H9 (cell line): ENCODE measurements around the gene DIP2C. TPM values are rescaled to one million over a fixed set of nuclear protein-coding genes. Genes with fewer than 3 reads are reported as not detected.

Experiments used
- DNase-seq: peaks from one replicate; pipeline ENCODE4 v3.0.0-alpha.2; 2017
- H2AFZ ChIP-seq: one replicate; pipeline ENCODE4 v1.6.1; 2013; ENCODE audit warnings: mild to moderate bottlenecking, low read length, control low read depth, moderate library complexity
- H2AK5ac ChIP-seq: 2 replicates; pipeline ENCODE4 v1.6.1; 2013; ENCODE audit warnings: low read length, control low read depth, mixed read lengths; ENCODE audit not compliant: insufficient read length
- H2BK120ac ChIP-seq: one replicate; pipeline ENCODE4 v1.6.1; 2013; ENCODE audit warnings: low read depth, mild to moderate bottlenecking, low read length, control low read depth, inconsistent platforms; ENCODE audit not compliant: poor library complexity, severe bottlenecking
- H2BK12ac ChIP-seq: 2 replicates; pipeline ENCODE4 v1.6.1; 2013; ENCODE audit warnings: low read length, control low read depth, mixed read lengths, low read depth; ENCODE audit not compliant: insufficient read length
- H2BK15ac ChIP-seq: 2 replicates; pipeline ENCODE4 v1.6.1; 2013; ENCODE audit warnings: low read depth, low read length, control low read depth
- H2BK20ac ChIP-seq: one replicate; pipeline ENCODE4 v1.6.1; 2013; ENCODE audit warnings: low read depth, mild to moderate bottlenecking, low read length, control low read depth, inconsistent platforms; ENCODE audit not compliant: poor library complexity, severe bottlenecking
- H2BK5ac ChIP-seq: 2 replicates; pipeline ENCODE4 v1.6.1; 2013; ENCODE audit warnings: low read length, control low read depth, mixed read lengths; ENCODE audit not compliant: insufficient read length
- H3K14ac ChIP-seq: 2 replicates; pipeline ENCODE4 v1.6.1; 2013; ENCODE audit warnings: low read length, control low read depth; ENCODE audit not compliant: insufficient read depth
- H3K18ac ChIP-seq: 2 replicates; pipeline ENCODE4 v1.6.1; 2013; ENCODE audit warnings: low read depth, mild to moderate bottlenecking, mixed read lengths, low read length, control low read depth; ENCODE audit not compliant: insufficient read length
- H3K23ac ChIP-seq: 2 replicates; pipeline ENCODE4 v1.6.1; 2013; ENCODE audit warnings: low read length, control low read depth, mixed read lengths, low read depth; ENCODE audit not compliant: insufficient read length
- H3K23me2 ChIP-seq: 2 replicates; pipeline ENCODE4 v1.6.1; 2013; ENCODE audit warnings: low read depth, mild to moderate bottlenecking, mixed read lengths, low read length, control low read depth; ENCODE audit not compliant: insufficient read length, poor library complexity, severe bottlenecking
- H3K27ac ChIP-seq: 2 replicates; pipeline ENCODE4 v1.5.1; 2013; ENCODE audit warnings: low read length, control low read depth, mixed read lengths, low read depth; ENCODE audit not compliant: insufficient read length
- H3K27me3 ChIP-seq: 2 replicates; pipeline ENCODE4 v1.6.1; 2013; ENCODE audit warnings: low read length, control low read depth, inconsistent platforms; ENCODE audit not compliant: insufficient read depth
- H3K4ac ChIP-seq: 2 replicates; pipeline ENCODE4 v1.6.1; 2013; ENCODE audit warnings: low read depth, mild to moderate bottlenecking, control low read depth, inconsistent platforms, low read length, moderate library complexity
- H3K4me1 ChIP-seq: 2 replicates; pipeline ENCODE4 v1.6.1; 2013; ENCODE audit warnings: low read length, control low read depth, inconsistent platforms; ENCODE audit not compliant: insufficient read depth
- H3K4me2 ChIP-seq: 2 replicates; pipeline ENCODE4 v1.6.1; 2013; ENCODE audit warnings: low read length, control low read depth, mixed read lengths; ENCODE audit not compliant: insufficient read length, insufficient read depth
- H3K56ac ChIP-seq: 2 replicates; pipeline ENCODE4 v1.6.1; 2013; ENCODE audit warnings: low read depth, mild to moderate bottlenecking, mixed read lengths, low read length, control low read depth; ENCODE audit not compliant: insufficient read length
- H3K79me1 ChIP-seq: 2 replicates; pipeline ENCODE4 v1.6.1; 2013; ENCODE audit warnings: low read depth, mild to moderate bottlenecking, moderate library complexity, low read length, control low read depth, inconsistent platforms; ENCODE audit not compliant: insufficient read depth, poor library complexity, severe bottlenecking
- H3K79me2 ChIP-seq: 2 replicates; pipeline ENCODE4 v1.6.1; 2013; ENCODE audit warnings: low read length, control low read depth, inconsistent platforms; ENCODE audit not compliant: insufficient read depth
- H3K9ac ChIP-seq: 2 replicates; pipeline ENCODE4 v1.6.1; 2013; ENCODE audit warnings: low read length, control low read depth, mixed read lengths; ENCODE audit not compliant: insufficient read length; ENCODE audit errors: extremely low read depth
- H3K9me3 ChIP-seq: one replicate; pipeline ENCODE4 v1.6.1; 2013; ENCODE audit warnings: low read depth, low read length, inconsistent platforms; ENCODE audit not compliant: control insufficient read depth
- H3T11ph ChIP-seq: one replicate; pipeline ENCODE4 v1.6.1; 2013; ENCODE audit warnings: mild to moderate bottlenecking, low read length, control low read depth, inconsistent platforms
- H4K20me1 ChIP-seq: one replicate; pipeline ENCODE4 v1.6.1; 2013; ENCODE audit not compliant: control insufficient read depth, insufficient read length, insufficient read depth
- H4K5ac ChIP-seq: 2 replicates; pipeline ENCODE4 v1.6.1; 2013; ENCODE audit warnings: low read depth, mild to moderate bottlenecking, mixed read lengths, low read length, control low read depth; ENCODE audit not compliant: insufficient read length
- H4K8ac ChIP-seq: replicated peaks from 2 replicates; pipeline ENCODE4 v1.6.1; 2013; ENCODE audit warnings: low read length, control low read depth, mixed read lengths, low read depth; ENCODE audit not compliant: insufficient read length
- H4K91ac ChIP-seq: 2 replicates; pipeline ENCODE4 v1.6.1; 2013; ENCODE audit warnings: low read depth, mild to moderate bottlenecking, moderate library complexity, mixed read lengths, low read length, control low read depth; ENCODE audit not compliant: insufficient read length
- H3K27ac Mint-ChIP-seq, 3 experiments: 2 replicates in 2 of 3; 3 replicates in 1 of 3; pipeline ENCODE4 v1.8.0; 2020 to 2021; ENCODE audit warnings: mixed read lengths in 3 of 3, mild to moderate bottlenecking in 1 of 3, moderate library complexity in 1 of 3
- H3K27me3 Mint-ChIP-seq: 2 replicates; pipeline ENCODE4 v1.8.0; 2021; ENCODE audit warnings: low read depth, mild to moderate bottlenecking, moderate library complexity, mixed read lengths
- H3K36me3 Mint-ChIP-seq, 3 experiments: 2 replicates in 2 of 3; 3 replicates in 1 of 3; pipeline ENCODE4 v1.8.0; 2020 to 2021; ENCODE audit warnings: low read depth in 3 of 3, mixed read lengths in 3 of 3; ENCODE audit not compliant: insufficient read depth in 1 of 3
- H3K4me1 Mint-ChIP-seq, 2 experiments: 2 replicates each; pipeline ENCODE4 v1.8.0; 2020; ENCODE audit warnings: mixed read lengths in 2 of 2
- H3K4me3 Mint-ChIP-seq, 2 experiments: 2 replicates in 1 of 2; 3 replicates in 1 of 2; pipeline ENCODE4 v1.8.0; 2020 to 2021; ENCODE audit warnings: mild to moderate bottlenecking in 2 of 2, mixed read lengths in 2 of 2, moderate library complexity in 1 of 2
- H3K9me3 Mint-ChIP-seq, 2 experiments: 2 replicates in 1 of 2; 3 replicates in 1 of 2; pipeline ENCODE4 v1.8.0; 2020; ENCODE audit warnings: mild to moderate bottlenecking in 2 of 2, mixed read lengths in 2 of 2, moderate library complexity in 1 of 2
- WGBS: extraction: QIAGEN DNeasy Blood & Tissue Kit; methylation state at CpG from one replicate; pipeline ENCODE4 v1.1.7; 2013; ENCODE audit warnings: missing lambda C conversion rate, low lambda C conversion rate, mixed read lengths; ENCODE audit not compliant: insufficient read length; ENCODE audit errors: extremely low coverage; 5-methylcytosine and 5-hydroxymethylcytosine counted together
- total RNA-seq: library from RNA; stranded (reverse); gene quantifications from 2 replicates; pipeline ENCODE4 v1.2.1, GENCODE V29; 2021
- TF ChIP-seq, protein P1 (sequence below): fragments of 200-600 bp; sonication (generic); conservative IDR thresholded peaks from 3 replicates; pipeline ENCODE4 v1.8.0; 2021; ENCODE audit warnings: antibody characterized with exemption, mild to moderate bottlenecking

DIP2C gene
- total RNA-seq, 1 experiment from 2014 or later, result 7.9 TPM

DNA sequence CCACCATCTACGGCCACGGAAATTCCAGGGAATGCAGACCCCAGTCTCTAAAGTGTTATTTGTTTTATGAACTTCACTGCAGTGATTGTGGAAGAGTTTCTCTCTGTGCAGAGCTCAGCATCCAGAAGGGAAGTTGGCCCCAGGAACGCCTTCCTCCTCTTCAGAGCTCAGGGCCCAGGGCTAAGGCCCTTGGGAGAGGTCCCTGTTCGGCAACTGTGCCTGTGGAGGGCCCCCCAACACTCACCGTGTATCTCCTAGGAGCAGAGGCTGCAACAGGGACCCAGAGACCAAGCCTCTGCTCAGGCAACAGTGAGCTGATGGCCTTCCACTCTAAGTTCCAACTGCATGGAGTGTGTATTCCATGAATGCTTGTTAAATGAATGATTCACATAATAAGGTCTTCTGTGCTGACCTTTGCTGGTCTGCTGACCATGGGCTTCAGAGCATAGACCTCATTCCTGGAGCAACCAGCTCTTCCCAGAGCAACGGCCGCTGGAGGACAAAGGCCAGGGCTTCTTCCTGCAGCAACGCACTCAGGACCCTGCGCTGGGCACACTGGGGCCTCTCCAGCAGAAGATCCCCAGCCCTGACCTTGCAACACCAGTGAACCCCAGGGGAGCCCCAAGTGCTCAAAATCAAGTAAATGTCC, 7.7 kb downstream of the DIP2C start:
- Histone ChIP-seq H3K56ac (no peak overlapping the region), H3K4me1 (no peaks in the 10 kb centered on the region), H3T11ph (no peak overlapping the region), H2AK5ac (no peak overlapping the region), H4K8ac (no peak overlapping the region), H2BK15ac (no peak overlapping the region), H3K9me3 (no peaks in the 10 kb centered on the region), H3K14ac (no peak overlapping the region), H4K5ac (no peak overlapping the region), H2BK5ac (no peak overlapping the region), H3K79me2 (no peaks in the 10 kb centered on the region), H3K4me2 (no peak overlapping the region), H3K79me1 (peaks cover 4% of the 10 kb centered on the region), H3K9ac (no peak overlapping the region), H2BK120ac (no peak overlapping the region), H3K23ac (no peak overlapping the region), H3K27me3 (no peaks in the 10 kb centered on the region), H2AFZ (no peak overlapping the region), H3K4ac (no peak overlapping the region), H3K18ac (no peak overlapping the region), H3K23me2 (no peaks in the 10 kb centered on the region), H4K91ac (no peak overlapping the region), H4K20me1 (no peaks in the 10 kb centered on the region), H2BK20ac (no peak overlapping the region), H3K27ac (no peak overlapping the region), H2BK12ac (no peak overlapping the region)
- H3K36me3 Mint-ChIP-seq, result peaks cover 0 to 6% (median 0%) of the 10 kb centered on the region in 3 experiments; a peak in 2 of 7 replicates
- WGBS, result no CpG with 5 or more reads among the region's 9 CpGs
- H3K4me1 Mint-ChIP-seq, result peaks cover 4 to 8% of the 10 kb centered on the region in 2 experiments; a peak in 2 of 4 replicates
- no peak overlapping the region for H3K27ac Mint-ChIP-seq
- no peak for DNase-seq
- TF ChIP-seq, protein P1, sequence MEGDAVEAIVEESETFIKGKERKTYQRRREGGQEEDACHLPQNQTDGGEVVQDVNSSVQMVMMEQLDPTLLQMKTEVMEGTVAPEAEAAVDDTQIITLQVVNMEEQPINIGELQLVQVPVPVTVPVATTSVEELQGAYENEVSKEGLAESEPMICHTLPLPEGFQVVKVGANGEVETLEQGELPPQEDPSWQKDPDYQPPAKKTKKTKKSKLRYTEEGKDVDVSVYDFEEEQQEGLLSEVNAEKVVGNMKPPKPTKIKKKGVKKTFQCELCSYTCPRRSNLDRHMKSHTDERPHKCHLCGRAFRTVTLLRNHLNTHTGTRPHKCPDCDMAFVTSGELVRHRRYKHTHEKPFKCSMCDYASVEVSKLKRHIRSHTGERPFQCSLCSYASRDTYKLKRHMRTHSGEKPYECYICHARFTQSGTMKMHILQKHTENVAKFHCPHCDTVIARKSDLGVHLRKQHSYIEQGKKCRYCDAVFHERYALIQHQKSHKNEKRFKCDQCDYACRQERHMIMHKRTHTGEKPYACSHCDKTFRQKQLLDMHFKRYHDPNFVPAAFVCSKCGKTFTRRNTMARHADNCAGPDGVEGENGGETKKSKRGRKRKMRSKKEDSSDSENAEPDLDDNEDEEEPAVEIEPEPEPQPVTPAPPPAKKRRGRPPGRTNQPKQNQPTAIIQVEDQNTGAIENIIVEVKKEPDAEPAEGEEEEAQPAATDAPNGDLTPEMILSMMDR, result no peak
- no peaks in the 10 kb centered on the region; a peak in 1 of 5 replicates for H3K9me3 Mint-ChIP-seq
- H3K4me3 Mint-ChIP-seq, result no peak overlapping the region
- no peaks in the 10 kb centered on the region for H3K27me3 Mint-ChIP-seq
